H1 (cell line): ENCODE data around the gene LIPG. TPM values are rescaled to one million over a fixed set of nuclear protein-coding genes. Genes with fewer than 3 reads are reported as not detected.

ENCODE experiments used
- CTCF ChIA-PET: fragments of 300-600 bp; sonication (Branson Sonifier 250); formaldehyde crosslinking; loops from one replicate; lab custom pipeline; 2021; ENCODE audit not compliant: partially characterized antibody; lab: Charles Lee
- POLR2A ChIA-PET: fragments of 300-600 bp; sonication (Branson Sonifier 250); formaldehyde crosslinking; loops from one replicate; lab custom pipeline; 2021; ENCODE audit warnings: inconsistent platforms; ENCODE audit not compliant: partially characterized antibody; lab: Charles Lee
- DNase-seq, 2 experiments: peaks; one replicate each; pipeline versions ENCODE4 v3.0.0 to v3.0.0-alpha.2; 2010 to 2022; ENCODE audit warnings: low spot score in 2 of 2, low read depth in 1 of 2, mixed read lengths in 1 of 2
- FAIRE-seq: peaks from 2 replicates; lab custom pipeline; 2011; peaks lifted over from hg19 to GRCh38; lab: Jason Lieb, UNC
- H2AFZ ChIP-seq: 2 replicates; pipeline ENCODE4 v1.8.1; 2012; ENCODE audit warnings: low read length, inconsistent platforms
- H2AK5ac ChIP-seq: 2 replicates; pipeline ENCODE4 v1.6.1; 2013; ENCODE audit warnings: low read depth, low read length
- H2BK120ac ChIP-seq: replicated peaks from 2 replicates; pipeline ENCODE3; 2013; ENCODE audit warnings: low read depth, low read length, inconsistent platforms
- H2BK12ac ChIP-seq: 2 replicates; pipeline ENCODE4 v1.6.1; 2013; ENCODE audit warnings: low read depth, low read length
- H2BK15ac ChIP-seq: 2 replicates; pipeline ENCODE4 v1.6.1; 2013; ENCODE audit warnings: low read length
- H2BK20ac ChIP-seq: 2 replicates; pipeline ENCODE4 v1.6.1; 2013; ENCODE audit warnings: low read length
- H2BK5ac ChIP-seq: 2 replicates; pipeline ENCODE4 v1.6.1; 2013; ENCODE audit warnings: low read depth, low read length
- H3K14ac ChIP-seq: 2 replicates; pipeline ENCODE4 v1.6.1; 2013; ENCODE audit warnings: inconsistent platforms; ENCODE audit not compliant: insufficient read length
- H3K18ac ChIP-seq: 2 replicates; pipeline ENCODE4 v1.6.1; 2013; ENCODE audit warnings: low read length; ENCODE audit errors: extremely low read depth
- H3K23ac ChIP-seq: 2 replicates; pipeline ENCODE4 v1.6.1; 2013; ENCODE audit warnings: inconsistent platforms; ENCODE audit not compliant: insufficient read length
- H3K23me2 ChIP-seq: 2 replicates; pipeline ENCODE4 v1.6.1; 2013; ENCODE audit warnings: low read depth, low read length
- H3K27ac ChIP-seq: 2 replicates; pipeline ENCODE4 v1.6.1; 2011; ENCODE audit warnings: low read depth, low read length, inconsistent platforms
- H3K27me3 ChIP-seq, 4 experiments: replicated peaks in 1 of 4; 1 replicate in 1 of 4; 2 replicates in 3 of 4; pipeline versions ENCODE4 v1.6.1 to v1.8.1; 2011 to 2013; ENCODE audit warnings: low read length in 3 of 4, mild to moderate bottlenecking in 3 of 4, inconsistent platforms in 2 of 4, mixed read lengths in 2 of 4, moderate library complexity in 1 of 4; ENCODE audit not compliant: control insufficient read depth in 3 of 4, insufficient read depth in 3 of 4; ENCODE audit errors: extremely low read depth in 1 of 4
- H3K36me3 ChIP-seq, 4 experiments: 2 replicates each; pipeline versions ENCODE4 v1.6.1 to v1.8.1; 2011 to 2013; ENCODE audit warnings: mild to moderate bottlenecking in 4 of 4, low read length in 3 of 4, moderate library complexity in 2 of 4, control low read depth in 1 of 4, inconsistent platforms in 1 of 4; ENCODE audit not compliant: insufficient read depth in 4 of 4, control insufficient read depth in 2 of 4
- H3K4ac ChIP-seq: replicated peaks from 2 replicates; pipeline ENCODE3; 2013; ENCODE audit warnings: low read length, low read depth, mixed read lengths, inconsistent platforms; ENCODE audit not compliant: insufficient read length
- H3K4me1 ChIP-seq, 4 experiments: replicated peaks in 1 of 4; 1 replicate in 1 of 4; 2 replicates in 3 of 4; pipeline versions ENCODE4 v1.6.1 to v1.8.1; 2011 to 2013; ENCODE audit warnings: low read length in 3 of 4, inconsistent platforms in 2 of 4, mixed read lengths in 1 of 4; ENCODE audit not compliant: insufficient read depth in 4 of 4, control insufficient read depth in 3 of 4
- H3K4me2 ChIP-seq, 2 experiments: 2 replicates each; pipeline versions ENCODE4 v1.6.1 to v1.8.1; 2011 to 2013; ENCODE audit warnings: low read depth in 2 of 2, low read length in 2 of 2, control low read depth in 1 of 2, inconsistent platforms in 1 of 2, mild to moderate bottlenecking in 1 of 2; ENCODE audit not compliant: insufficient read depth in 1 of 2
- H3K4me3 ChIP-seq, 4 experiments: fragments of 200-600, 300-600 bp in 1 of 4; sonication (generic), shearing (Covaris generic), sonication (Bioruptor Twin) in 1 of 4; 2 replicates each; pipeline versions ENCODE4 v1.5.1 to v1.8.1; 2011 to 2016; ENCODE audit warnings: low read length in 4 of 4, low read depth in 3 of 4, control low read depth in 2 of 4, inconsistent platforms in 2 of 4, mild to moderate bottlenecking in 2 of 4, mixed read lengths in 1 of 4, moderate library complexity in 1 of 4; ENCODE audit not compliant: insufficient read depth in 2 of 4; ENCODE audit errors: extremely low read depth in 1 of 4
- H3K56ac ChIP-seq: replicated peaks from 2 replicates; pipeline ENCODE3; 2013; ENCODE audit warnings: low read depth, mild to moderate bottlenecking, mixed read lengths, low read length, inconsistent platforms; ENCODE audit not compliant: insufficient read length
- H3K79me1 ChIP-seq: 2 replicates; pipeline ENCODE4 v1.6.1; 2013; ENCODE audit warnings: low read depth, low read length, control low read depth
- H3K79me2 ChIP-seq, 2 experiments: 2 replicates each; pipeline versions ENCODE4 v1.6.1 to v1.8.1; 2012 to 2013; ENCODE audit warnings: low read length in 2 of 2, mild to moderate bottlenecking in 2 of 2, inconsistent platforms in 1 of 2; ENCODE audit not compliant: insufficient read depth in 2 of 2, control insufficient read depth in 1 of 2
- H3K9ac ChIP-seq, 4 experiments: replicated peaks in 1 of 4; 1 replicate in 1 of 4; 2 replicates in 3 of 4; pipeline versions ENCODE4 v1.6.1 to v1.8.1; 2011 to 2013; ENCODE audit warnings: low read depth in 3 of 4, low read length in 3 of 4, control low read depth in 2 of 4, mild to moderate bottlenecking in 2 of 4, moderate library complexity in 2 of 4, inconsistent platforms in 1 of 4; ENCODE audit errors: extremely low read depth in 1 of 4
- H3K9me3 ChIP-seq, 2 experiments: 2 replicates each; pipeline versions ENCODE4 v1.6.1 to v1.8.1; 2012 to 2013; ENCODE audit warnings: mild to moderate bottlenecking in 2 of 2, moderate library complexity in 2 of 2, control low read depth in 1 of 2, inconsistent platforms in 1 of 2, low read depth in 1 of 2, low read length in 1 of 2, mixed read lengths in 1 of 2; ENCODE audit not compliant: insufficient read depth in 2 of 2
- H4K20me1 ChIP-seq, 2 experiments: replicated peaks in 1 of 2; 2 replicates each; pipeline versions ENCODE3 to v1.8.1; 2011 to 2013; ENCODE audit warnings: inconsistent platforms in 2 of 2, low read length in 2 of 2, mild to moderate bottlenecking in 1 of 2; ENCODE audit not compliant: insufficient read depth in 2 of 2, control insufficient read depth in 1 of 2
- H4K5ac ChIP-seq: 2 replicates; pipeline ENCODE4 v1.6.1; 2013; ENCODE audit warnings: low read length, low read depth, mixed read lengths, inconsistent platforms; ENCODE audit not compliant: insufficient read length
- H4K8ac ChIP-seq: 2 replicates; pipeline ENCODE4 v1.8.0; 2013; ENCODE audit warnings: mild to moderate bottlenecking, moderate library complexity, low read length, inconsistent platforms; ENCODE audit not compliant: insufficient read depth; ENCODE audit errors: extremely low read depth
- H4K91ac ChIP-seq: replicated peaks from 2 replicates; pipeline ENCODE3; 2013; ENCODE audit warnings: low read length, mixed read lengths, inconsistent platforms; ENCODE audit not compliant: insufficient read length
- ASH2L ChIP-seq: fragments of 200-600, 300-600 bp; sonication (generic); IDR thresholded peaks from one replicate; pipeline ENCODE4 v1.7.1; 2017; ENCODE audit warnings: low read length
- BCL11A ChIP-seq, 2 experiments: IDR thresholded peaks; one replicate each; pipeline ENCODE4 v1.6.1; 2011; ENCODE audit warnings: low read depth in 2 of 2, low read length in 2 of 2, mild to moderate bottlenecking in 2 of 2
- CHD2 ChIP-seq: IDR thresholded peaks from 2 replicates; pipeline ENCODE4 v1.6.1; 2012; ENCODE audit warnings: low read length, improper control_type of control experiment
- CREB1 ChIP-seq: IDR thresholded peaks from 2 replicates; pipeline ENCODE4 v1.6.1; 2012; ENCODE audit warnings: inconsistent platforms
- JUN ChIP-seq: IDR thresholded peaks from 2 replicates; pipeline ENCODE4 v1.6.1; 2011; ENCODE audit warnings: low read depth, mild to moderate bottlenecking, improper control_type of control experiment, low read length
- POLR2A ChIP-seq, 2 experiments: IDR thresholded peaks; 1 replicate in 1 of 2; 2 replicates in 1 of 2; pipeline ENCODE4 v1.6.1; 2011; ENCODE audit warnings: low read depth in 2 of 2, low read length in 2 of 2, mild to moderate bottlenecking in 2 of 2; ENCODE audit errors: control extremely low read depth in 1 of 2
- SAP30 ChIP-seq: fragments of 300-600 bp; sonication (generic); IDR thresholded peaks from 2 replicates; pipeline ENCODE4 v1.7.1; 2012; ENCODE audit warnings: low read length, moderate library complexity, mild to moderate bottlenecking, inconsistent platforms; ENCODE audit not compliant: insufficient read depth, insufficient replicate concordance
- TAF1 ChIP-seq: IDR thresholded peaks from 2 replicates; pipeline ENCODE4 v1.6.1; 2011; ENCODE audit warnings: mild to moderate bottlenecking, low read depth, low read length
- TEAD4 ChIP-seq: IDR thresholded peaks from 2 replicates; pipeline ENCODE4 v1.6.1; 2012; ENCODE audit warnings: low read depth, low read length, inconsistent platforms, mixed read lengths
- WGBS, 2 experiments: shearing (Covaris generic) in 1 of 2; methylation state at CpG; one replicate each; pipeline versions ENCODE4 v1.1.6 to v1.1.7; 2013 to 2015; ENCODE audit warnings: low lambda C conversion rate in 2 of 2, mixed read lengths in 2 of 2, inconsistent platforms in 1 of 2, low coverage in 1 of 2, missing lambda C conversion rate in 1 of 2; ENCODE audit not compliant: insufficient replicate concordance in 2 of 2, insufficient coverage in 1 of 2, insufficient read length in 1 of 2; ENCODE audit errors: extremely low coverage in 1 of 2, missing lambda C conversion rate in 1 of 2; 5-methylcytosine and 5-hydroxymethylcytosine counted together
- polyA plus RNA-seq, 7 experiments: library from polyadenylated mRNA; depleted of rRNA in 3 of 7; stranded (reverse) in 5 of 7; unstranded in 2 of 7; fragments of >200 nt in 5 of 7; fragments of 200-250 nt in 2 of 7; gene quantifications; 1 replicate in 5 of 7; 2 replicates in 1 of 7; 4 replicates in 1 of 7; pipeline versions ENCODE4 v1.2.1 to v1.2.3, GENCODE V29; 2011 to 2013; ENCODE audit warnings: missing spikeins in 2 of 7, mixed read lengths in 2 of 7
- total RNA-seq: library from RNA; stranded (reverse); fragmentation: NEBNext Ultra II Directional; extraction: Animal tissue kit (Norgen Biotek cat#: 25700); gene quantifications from 2 replicates; pipeline ENCODE4 v1.2.1, GENCODE V29; 2021
- TF ChIP-seq, protein P1 (sequence below), 3 experiments: IDR thresholded peaks; 1 replicate in 2 of 3; 2 replicates in 1 of 3; pipeline versions ENCODE4 v1.5.1 to v1.6.1; 2011; ENCODE audit warnings: low read length in 3 of 3, mild to moderate bottlenecking in 3 of 3, inconsistent platforms in 2 of 3, low read depth in 1 of 3, moderate library complexity in 1 of 3; ENCODE audit not compliant: insufficient read depth in 1 of 3; ENCODE audit errors: control extremely low read depth in 1 of 3
- TF ChIP-seq, protein P2 (sequence below): IDR thresholded peaks from 2 replicates; pipeline ENCODE4 v1.6.1; 2012; ENCODE audit warnings: low read length, inconsistent platforms

Gene LIPG
- total and polyA plus RNA-seq, 2 of the 8 experiments (the other 6 are each of a cell fraction or from before 2014, with no cell fraction given) = 9.2 to 9.8 TPM

DNA sequence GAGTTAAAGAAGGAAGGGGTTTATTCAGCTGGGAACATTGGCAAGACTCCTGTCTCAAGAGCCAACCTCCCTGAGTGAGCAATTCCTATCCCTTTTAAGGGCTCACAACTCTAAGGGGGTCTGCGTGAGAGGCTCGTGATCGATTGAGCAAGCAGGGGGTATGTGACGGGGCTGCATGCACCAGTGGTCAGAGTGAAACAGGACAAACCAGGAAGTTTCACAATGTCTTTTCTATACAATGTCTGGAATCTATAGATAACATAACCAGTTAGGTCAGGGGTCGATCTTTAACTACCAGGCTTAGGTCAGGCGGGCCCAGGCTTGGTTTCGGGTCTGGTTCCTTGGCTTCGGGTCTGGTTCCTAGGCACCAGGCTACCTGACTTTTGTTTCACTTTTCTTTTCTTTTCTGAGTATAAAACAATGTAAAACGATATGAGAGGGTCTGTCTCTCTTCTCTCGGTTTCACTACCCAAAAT, 30.1 kb upstream of the LIPG start:
- no peak overlapping the region for H4K5ac ChIP-seq
- 92% methylated on average over 10 of the region's 10 CpGs; no CpG with 5 or more reads in 1 of the 2 experiments for WGBS, 2 experiments
- ChIA-PET POLR2A (no interaction called here), CTCF (interaction anchor here (0.6 to 1.0 kb wide), 4 partner anchors 16 to 487 kb away, joined by 3 read pairs; no protein-coding TSS in a partner anchor)
- FAIRE-seq (no peak), DNase-seq (no peak)
- no peak overlapping the region for H3K4ac ChIP-seq
- no peaks in the 10 kb centered on the region for H3K9me3 ChIP-seq
- H3K79me1 ChIP-seq = no peaks in the 10 kb centered on the region
- H3K23ac ChIP-seq = no peak overlapping the region
- no peak overlapping the region for H2BK12ac ChIP-seq
- H3K79me2 ChIP-seq = no peaks in the 10 kb centered on the region
- no peak overlapping the region for H3K27ac ChIP-seq
- H3K14ac ChIP-seq = no peak overlapping the region
- no peaks in the 10 kb centered on the region; a peak in 2 of 7 replicates for H3K4me1 ChIP-seq
- H3K23me2 ChIP-seq = no peaks in the 10 kb centered on the region
- H2BK20ac ChIP-seq = no peak overlapping the region
- H2BK120ac ChIP-seq = no peak overlapping the region
- H3K4me2 ChIP-seq = no peak overlapping the region
- H4K91ac ChIP-seq = no peak overlapping the region
- no peak overlapping the region for H3K4me3 ChIP-seq
- H4K20me1 ChIP-seq = no peaks in the 10 kb centered on the region
- H2BK15ac ChIP-seq = no peak overlapping the region
- no peak overlapping the region for H2AFZ ChIP-seq
- no peak overlapping the region for H3K9ac ChIP-seq
- no peak overlapping the region for H2AK5ac ChIP-seq
- no peak overlapping the region for H3K56ac ChIP-seq
- no peak overlapping the region for H3K18ac ChIP-seq
- H2BK5ac ChIP-seq = no peak overlapping the region
- no peak overlapping the region for H4K8ac ChIP-seq
- no peaks in the 10 kb centered on the region for H3K27me3 ChIP-seq
- no peaks in the 10 kb centered on the region; a peak in 1 of 8 replicates for H3K36me3 ChIP-seq
- TF ChIP-seq, protein P1, sequence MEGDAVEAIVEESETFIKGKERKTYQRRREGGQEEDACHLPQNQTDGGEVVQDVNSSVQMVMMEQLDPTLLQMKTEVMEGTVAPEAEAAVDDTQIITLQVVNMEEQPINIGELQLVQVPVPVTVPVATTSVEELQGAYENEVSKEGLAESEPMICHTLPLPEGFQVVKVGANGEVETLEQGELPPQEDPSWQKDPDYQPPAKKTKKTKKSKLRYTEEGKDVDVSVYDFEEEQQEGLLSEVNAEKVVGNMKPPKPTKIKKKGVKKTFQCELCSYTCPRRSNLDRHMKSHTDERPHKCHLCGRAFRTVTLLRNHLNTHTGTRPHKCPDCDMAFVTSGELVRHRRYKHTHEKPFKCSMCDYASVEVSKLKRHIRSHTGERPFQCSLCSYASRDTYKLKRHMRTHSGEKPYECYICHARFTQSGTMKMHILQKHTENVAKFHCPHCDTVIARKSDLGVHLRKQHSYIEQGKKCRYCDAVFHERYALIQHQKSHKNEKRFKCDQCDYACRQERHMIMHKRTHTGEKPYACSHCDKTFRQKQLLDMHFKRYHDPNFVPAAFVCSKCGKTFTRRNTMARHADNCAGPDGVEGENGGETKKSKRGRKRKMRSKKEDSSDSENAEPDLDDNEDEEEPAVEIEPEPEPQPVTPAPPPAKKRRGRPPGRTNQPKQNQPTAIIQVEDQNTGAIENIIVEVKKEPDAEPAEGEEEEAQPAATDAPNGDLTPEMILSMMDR (IDR thresholded peaks at IDR 0.05; ENCODE audit: control extremely low read depth in 1 of 3, insufficient read depth in 1 of 3, low read depth in 1 of 3, low read length in 3 of 3) = no peak
- TF ChIP-seq ASH2L (no peak), BCL11A (IDR thresholded peaks at IDR 0.05; ENCODE audit: low read depth in 2 of 2, low read length in 2 of 2) (no peak), TEAD4 (no peak), CREB1 (no peak), CHD2 (no peak), JUN (no peak), SAP30 (no peak), TAF1 (no peak), POLR2A (IDR thresholded peaks at IDR 0.05; ENCODE audit: control extremely low read depth in 1 of 2, low read depth in 2 of 2, low read length in 2 of 2) (no peak)
- TF ChIP-seq, protein P2, sequence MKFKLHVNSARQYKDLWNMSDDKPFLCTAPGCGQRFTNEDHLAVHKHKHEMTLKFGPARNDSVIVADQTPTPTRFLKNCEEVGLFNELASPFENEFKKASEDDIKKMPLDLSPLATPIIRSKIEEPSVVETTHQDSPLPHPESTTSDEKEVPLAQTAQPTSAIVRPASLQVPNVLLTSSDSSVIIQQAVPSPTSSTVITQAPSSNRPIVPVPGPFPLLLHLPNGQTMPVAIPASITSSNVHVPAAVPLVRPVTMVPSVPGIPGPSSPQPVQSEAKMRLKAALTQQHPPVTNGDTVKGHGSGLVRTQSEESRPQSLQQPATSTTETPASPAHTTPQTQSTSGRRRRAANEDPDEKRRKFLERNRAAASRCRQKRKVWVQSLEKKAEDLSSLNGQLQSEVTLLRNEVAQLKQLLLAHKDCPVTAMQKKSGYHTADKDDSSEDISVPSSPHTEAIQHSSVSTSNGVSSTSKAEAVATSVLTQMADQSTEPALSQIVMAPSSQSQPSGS = no peak
